ENCODE measurements around the gene HES1. TPM values are rescaled to one million over a fixed set of nuclear protein-coding genes. Genes with fewer than 3 reads are reported as not detected.

HES1 gene
- total RNA-seq, 4 donors from 2014 or later: 89.9 to 196 (median 104) TPM

- H3K9me3 ChIP-seq: no peaks in the 10 kb centered on the region
- H3K4me1 ChIP-seq: peaks cover 0 to 12% (median 7%) of the 10 kb centered on the region in 4 donors
- no peak overlapping the region for H3K4me3 ChIP-seq
- 92 to 93% methylated on average over 6 to 8 of the region's 10 CpGs for WGBS, 2 donors (ENCODE audit: low coverage in 1 of 2)
- in situ Hi-C loops (cut with MboI; ENCODE audit: low pct_ligation_motif_present in 1 of 4, low pct_unique_long_range_greater_than_20kb in 1 of 4, low sequenced_read_pairs in 3 of 4): no loop called here
- H3K27ac ChIP-seq: no peak overlapping the region
- no peaks in the 10 kb centered on the region for H3K27me3 ChIP-seq
- intact Hi-C loops (cut with DNase I; ENCODE audit: low total_unique reads): no loop called here
- H3K36me3 ChIP-seq: no peaks in the 10 kb centered on the region
- TF ChIP-seq POLR2AphosphoS5 (IDR thresholded peaks at IDR 0.05): no peak
- no peak for TF ChIP-seq CTCF (IDR thresholded peaks at IDR 0.05)
- no peak for TF ChIP-seq POLR2A (IDR thresholded peaks at IDR 0.05)
- TF ChIP-seq EP300 (IDR thresholded peaks at IDR 0.05; ENCODE audit: low read depth): no peak
- no peak for DNase-seq
These were observed 43.1 kb upstream of the HES1 start for GRCh38 chr3:194092881-194093301.

- H3K9me3 ChIP-seq: no peaks in the 10 kb centered on the region
- no peaks in the 10 kb centered on the region for H3K27me3 ChIP-seq
- intact Hi-C loops (cut with DNase I; ENCODE audit: low total_unique reads): no loop called here
- TF ChIP-seq EP300 (IDR thresholded peaks at IDR 0.05; ENCODE audit: low read depth) (no peak), POLR2AphosphoS5 (IDR thresholded peaks at IDR 0.05) (no peak), CTCF (IDR thresholded peaks at IDR 0.05) (no peak), POLR2A (IDR thresholded peaks at IDR 0.05) (no peak)
- no peak overlapping the region for H3K27ac ChIP-seq
- in situ Hi-C loops (cut with MboI; ENCODE audit: low pct_ligation_motif_present in 1 of 4, low pct_unique_long_range_greater_than_20kb in 1 of 4, low sequenced_read_pairs in 3 of 4): no loop called here
- H3K4me3 ChIP-seq: no peak overlapping the region
- 88 to 100% methylated on average over 1 to 8 of the region's 8 CpGs for WGBS, 2 donors (ENCODE audit: low coverage in 1 of 2)
- H3K36me3 ChIP-seq: no peaks in the 10 kb centered on the region
- H3K4me1 ChIP-seq: peaks cover 0 to 16% (median 9%) of the 10 kb centered on the region in 4 donors
- no peak for DNase-seq
These were observed 42.1 kb upstream of the HES1 start for GRCh38 chr3:194093842-194094241.

GRCh38 chr3:194095464-194095863, 40.5 kb upstream of the HES1 start:
- no peak for TF ChIP-seq POLR2A (IDR thresholded peaks at IDR 0.05)
- TF ChIP-seq CTCF (IDR thresholded peaks at IDR 0.05): no peak
- no peak for TF ChIP-seq POLR2AphosphoS5 (IDR thresholded peaks at IDR 0.05)
- no peak for TF ChIP-seq EP300 (IDR thresholded peaks at IDR 0.05; ENCODE audit: low read depth)
- peaks cover 0 to 11% (median 9%) of the 10 kb centered on the region in 4 donors for H3K4me1 ChIP-seq

GRCh38 chr3:194095902-194096301, 40.0 kb upstream of the HES1 start:
- DNase-seq: no peak
- Histone ChIP-seq H3K4me1 (peaks cover 0 to 13% (median 12%) of the 10 kb centered on the region in 4 donors), H3K4me3 (no peak overlapping the region), H3K9me3 (no peaks in the 10 kb centered on the region), H3K36me3 (no peaks in the 10 kb centered on the region), H3K27ac (peak overlapping the region in 1 of 4 donors; percentile 45), H3K27me3 (no peaks in the 10 kb centered on the region)
- WGBS, 2 donors (ENCODE audit: low coverage in 1 of 2): 95 to 100% methylated on average over 2 to 10 of the region's 10 CpGs
- intact Hi-C loops (cut with DNase I; ENCODE audit: low total_unique reads) (no loop called here), in situ Hi-C loops (cut with MboI; ENCODE audit: low pct_ligation_motif_present in 1 of 4, low pct_unique_long_range_greater_than_20kb in 1 of 4, low sequenced_read_pairs in 3 of 4) (no loop called here)
- TF ChIP-seq POLR2A (IDR thresholded peaks at IDR 0.05) (no peak), CTCF (IDR thresholded peaks at IDR 0.05) (no peak), POLR2AphosphoS5 (IDR thresholded peaks at IDR 0.05) (no peak), EP300 (IDR thresholded peaks at IDR 0.05; ENCODE audit: low read depth) (no peak)

More at GRCh38 chr3:194095464-194095863, 40.5 kb upstream of the HES1 start:
- in situ Hi-C loops (cut with MboI; ENCODE audit: low pct_ligation_motif_present in 1 of 4, low pct_unique_long_range_greater_than_20kb in 1 of 4, low sequenced_read_pairs in 3 of 4) (no loop called here), intact Hi-C loops (cut with DNase I; ENCODE audit: low total_unique reads) (no loop called here)
- Histone ChIP-seq H3K9me3 (no peaks in the 10 kb centered on the region), H3K36me3 (no peaks in the 10 kb centered on the region), H3K27me3 (no peaks in the 10 kb centered on the region), H3K4me3 (no peak overlapping the region), H3K27ac (peak overlapping the region in 1 of 4 donors; percentile 45)
- DNase-seq: peak; percentile 71
- WGBS, 2 donors (ENCODE audit: low coverage in 1 of 2): 53% methylated on average over 4 of the region's 4 CpGs; no CpG with 5 or more reads in 1 of the 2 donors
